OCI-LY3 (cell line): ENCODE data around the gene DAB1.

ENCODE experiments used
- CTCF ChIP-seq: fragments of 200-600, 300-600 bp; sonication (generic); IDR thresholded peaks from 2 replicates; pipeline ENCODE4 v1.5.1; 2014; ENCODE audit warnings: antibody characterized with exemption, low read length, low read depth
- EZH2phosphoT487 ChIP-seq: fragments of 200-600 bp; shearing (Covaris generic); IDR thresholded peaks from 2 replicates; pipeline ENCODE4 v1.6.1; 2018; ENCODE audit warnings: antibody characterized with exemption, mixed run types, low read depth

GRCh38 chr1:57353654-57354053, 70.2 kb downstream of the DAB1 start:
- no peak for TF ChIP-seq CTCF
- no peak for TF ChIP-seq EZH2phosphoT487
